CD4-positive, alpha-beta T cell (primary cell): Measurements from ENCODE around the gene EEPD1. TPM values are rescaled to one million over a fixed set of nuclear protein-coding genes. Genes with fewer than 3 reads are reported as not detected.

Experiments
- ATAC-seq: fragments of 200-7000 bp; cut with Tn5 transposase; one replicate; pipeline ENCODE4 v1.10.0; 2022; ENCODE audit warnings: mild to moderate bottlenecking; ENCODE audit not compliant: poor library complexity
- CTCF ChIA-PET: fragments of 350-600 bp; sonication (Branson Sonifier 250); formaldehyde crosslinking; loops from one replicate; lab custom pipeline; 2021; ENCODE audit warnings: antibody characterized with exemption, inconsistent platforms; lab: Charles Lee
- POLR2A ChIA-PET: fragments of 350-600 bp; sonication (Branson Sonifier 250); formaldehyde crosslinking; loops from one replicate; lab custom pipeline; 2021; ENCODE audit warnings: antibody characterized with exemption, inconsistent platforms; lab: Charles Lee
- DNase-seq, 14 experiments: peaks; one replicate each; pipeline ENCODE4 v3.0.0-alpha.2; 2013 to 2020; ENCODE audit warnings: mixed read lengths in 2 of 14
- H3K27ac ChIP-seq, 2 donors: one replicate each; pipeline versions ENCODE4 v1.5.1 to v1.7.0; 2013; ENCODE audit warnings: low read length in 2 of 2, low read depth in 1 of 2, mild to moderate bottlenecking in 1 of 2
- H3K27me3 ChIP-seq, 2 experiments: 1 replicate in 1 of 2; 2 replicates in 1 of 2; pipeline versions ENCODE4 v1.6.1 to v1.7.0; 2013; ENCODE audit warnings: low read length in 2 of 2, control low read depth in 1 of 2, mild to moderate bottlenecking in 1 of 2, moderate library complexity in 1 of 2; ENCODE audit not compliant: insufficient read depth in 2 of 2, control insufficient read depth in 1 of 2
- H3K36me3 ChIP-seq: one replicate; pipeline ENCODE4 v1.6.1; 2013; ENCODE audit warnings: low read length, control low read depth; ENCODE audit not compliant: insufficient read depth
- H3K4me1 ChIP-seq: one replicate; pipeline ENCODE4 v1.6.1; 2013; ENCODE audit warnings: low read length, control low read depth; ENCODE audit not compliant: insufficient read depth
- H3K4me3 ChIP-seq: one replicate; pipeline ENCODE4 v1.5.1; 2013; ENCODE audit warnings: mild to moderate bottlenecking, low read length, moderate library complexity
- H3K9me3 ChIP-seq, 2 experiments: 1 replicate in 1 of 2; 2 replicates in 1 of 2; pipeline versions ENCODE4 v1.6.1 to v1.7.0; 2013; ENCODE audit warnings: low read length in 2 of 2, mild to moderate bottlenecking in 2 of 2, control low read depth in 1 of 2, moderate library complexity in 1 of 2; ENCODE audit not compliant: control insufficient read depth in 1 of 2, insufficient read depth in 1 of 2
- H3K27ac Mint-ChIP-seq: one replicate; pipeline ENCODE4 v1.8.0; 2020; ENCODE audit warnings: mixed read lengths
- H3K27me3 Mint-ChIP-seq: one replicate; pipeline ENCODE4 v1.8.0; 2021; ENCODE audit warnings: mixed read lengths
- H3K36me3 Mint-ChIP-seq: one replicate; pipeline ENCODE4 v1.8.0; 2021; ENCODE audit warnings: low read depth, mixed read lengths
- H3K4me1 Mint-ChIP-seq: one replicate; pipeline ENCODE4 v1.8.0; 2021; ENCODE audit warnings: low read depth, mixed read lengths
- H3K4me3 Mint-ChIP-seq: one replicate; pipeline ENCODE4 v1.8.0; 2020; ENCODE audit warnings: mild to moderate bottlenecking, mixed read lengths
- H3K9me3 Mint-ChIP-seq: one replicate; pipeline ENCODE4 v1.8.0; 2020; ENCODE audit warnings: mixed read lengths
- CTCF ChIP-seq: fragments of 200-600 bp; IDR thresholded peaks from one replicate; pipeline ENCODE4 v1.8.0; 2022; ENCODE audit warnings: antibody characterized with exemption, mild to moderate bottlenecking
- intact Hi-C, 2 experiments: fragments of 100-400 bp; cut with DNase I in 1 of 2; cut with micrococcal nuclease in 1 of 2; formaldehyde crosslinking; loops; one replicate each; pipeline versions ENCODE4 v1.15.1 to v1.9.0; 2023 to 2025; cut with DNase I, micrococcal nuclease
- total RNA-seq, 174 experiments: library from RNA in 2 of 174; stranded (reverse) in 2 of 174; gene quantifications; one replicate each; pipeline ENCODE4 v1.2.3 and lab custom pipeline; 2021 to 2026

Gene EEPD1
- total RNA-seq, 2 experiments from 2014 or later = 4.4 to 4.6 TPM

- Histone ChIP-seq H3K27ac (no peak overlapping the region), H3K4me3 (no peak overlapping the region), H3K4me1 (no peaks in the 10 kb centered on the region), H3K27me3 (no peaks in the 10 kb centered on the region), H3K9me3 (no peaks in the 10 kb centered on the region), H3K36me3 (no peaks in the 10 kb centered on the region)
- DNase-seq (no peak), ATAC-seq (no peak)
- H3K9me3 Mint-ChIP-seq = no peaks in the 10 kb centered on the region
- no peak overlapping the region for H3K4me3 Mint-ChIP-seq
- no peaks in the 10 kb centered on the region for H3K4me1 Mint-ChIP-seq
- no peak overlapping the region for H3K27ac Mint-ChIP-seq
- intact Hi-C loops = no loop called here
- no peaks in the 10 kb centered on the region for H3K36me3 Mint-ChIP-seq
- TF ChIP-seq CTCF = no peak
- POLR2A ChIA-PET = no interaction called here
- CTCF ChIA-PET = no interaction called here
- no peaks in the 10 kb centered on the region for H3K27me3 Mint-ChIP-seq
These were observed 32.0 kb downstream of the EEPD1 start for GRCh38 chr7:36185092-36185491.

- ChIA-PET POLR2A (no interaction called here), CTCF (no interaction called here)
- Histone ChIP-seq H3K4me1 (no peaks in the 10 kb centered on the region), H3K36me3 (no peaks in the 10 kb centered on the region), H3K27me3 (no peaks in the 10 kb centered on the region), H3K4me3 (no peak overlapping the region), H3K9me3 (no peaks in the 10 kb centered on the region), H3K27ac (no peak overlapping the region)
- intact Hi-C loops = no loop called here
- DNase-seq (no peak), ATAC-seq (no peak)
- Mint-ChIP-seq H3K27me3 (no peaks in the 10 kb centered on the region), H3K27ac (no peak overlapping the region), H3K4me1 (no peaks in the 10 kb centered on the region), H3K4me3 (no peak overlapping the region), H3K36me3 (no peaks in the 10 kb centered on the region), H3K9me3 (no peaks in the 10 kb centered on the region)
- no peak for TF ChIP-seq CTCF
These were observed 32.7 kb downstream of the EEPD1 start for GRCh38 chr7:36185756-36186155.

GRCh38 chr7:36186359-36187121 lies 33.5 kb downstream of the EEPD1 start:
- no peaks in the 10 kb centered on the region for H3K9me3 Mint-ChIP-seq
- no peaks in the 10 kb centered on the region for H3K4me1 Mint-ChIP-seq
- Histone ChIP-seq H3K36me3 (no peaks in the 10 kb centered on the region), H3K27ac (no peak overlapping the region), H3K9me3 (no peaks in the 10 kb centered on the region), H3K4me1 (peaks cover 3% of the 10 kb centered on the region), H3K27me3 (no peaks in the 10 kb centered on the region), H3K4me3 (no peak overlapping the region)
- no peaks in the 10 kb centered on the region for H3K36me3 Mint-ChIP-seq
- POLR2A ChIA-PET = no interaction called here
- H3K27ac Mint-ChIP-seq = no peak overlapping the region
- H3K4me3 Mint-ChIP-seq = no peak overlapping the region
- ATAC-seq (no peak), DNase-seq (no peak)
- no peaks in the 10 kb centered on the region for H3K27me3 Mint-ChIP-seq
- intact Hi-C loops = no loop called here
- TF ChIP-seq CTCF = no peak
- CTCF ChIA-PET = no interaction called here
